ENCODE results near the gene LTB4R2. TPM values are rescaled to one million over a fixed set of nuclear protein-coding genes. Genes with fewer than 3 reads are reported as not detected.

LTB4R2 gene
- total RNA-seq, 1 experiment from 2014 or later = 12.9 TPM

DNA sequence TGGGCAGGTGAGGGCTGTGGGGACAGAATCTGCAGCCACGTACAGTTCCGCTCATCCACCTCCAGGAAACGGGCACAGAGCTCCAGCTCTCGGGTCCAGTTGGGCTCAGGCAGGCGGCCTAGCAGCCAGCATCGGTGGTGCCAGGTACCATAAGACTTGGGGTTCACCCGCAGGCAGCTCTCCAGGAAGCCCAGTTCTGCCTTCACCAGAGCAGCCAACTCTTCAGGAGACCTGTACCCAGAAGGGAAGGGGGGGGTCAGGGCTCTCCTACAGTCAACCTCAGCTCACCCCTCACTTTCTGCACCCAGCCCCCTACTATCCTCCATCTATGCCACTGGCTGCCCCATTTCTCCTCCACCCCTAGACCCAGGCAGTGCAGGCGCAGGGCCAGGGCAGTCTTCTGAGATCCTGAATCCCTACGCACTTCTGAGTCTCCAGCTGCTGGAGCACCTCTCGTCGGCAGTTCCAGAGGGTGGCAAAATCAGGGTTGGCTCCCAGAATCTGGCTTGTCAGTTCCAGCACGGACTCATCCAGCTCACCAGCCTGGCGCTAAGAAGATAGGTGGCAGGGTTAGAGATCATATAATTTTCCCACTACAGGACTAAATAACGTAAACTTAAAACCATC, 39.9 kb upstream of the LTB4R2 start (continued):
- TF ChIP-seq E2F1 (CRISPR knock-in tag; IDR thresholded peaks at IDR 0.05) = no peak
- TF ChIP-seq ETV6 (CRISPR knock-in tag; IDR thresholded peaks at IDR 0.05) = no peak
- TF ChIP-seq, protein P1, sequence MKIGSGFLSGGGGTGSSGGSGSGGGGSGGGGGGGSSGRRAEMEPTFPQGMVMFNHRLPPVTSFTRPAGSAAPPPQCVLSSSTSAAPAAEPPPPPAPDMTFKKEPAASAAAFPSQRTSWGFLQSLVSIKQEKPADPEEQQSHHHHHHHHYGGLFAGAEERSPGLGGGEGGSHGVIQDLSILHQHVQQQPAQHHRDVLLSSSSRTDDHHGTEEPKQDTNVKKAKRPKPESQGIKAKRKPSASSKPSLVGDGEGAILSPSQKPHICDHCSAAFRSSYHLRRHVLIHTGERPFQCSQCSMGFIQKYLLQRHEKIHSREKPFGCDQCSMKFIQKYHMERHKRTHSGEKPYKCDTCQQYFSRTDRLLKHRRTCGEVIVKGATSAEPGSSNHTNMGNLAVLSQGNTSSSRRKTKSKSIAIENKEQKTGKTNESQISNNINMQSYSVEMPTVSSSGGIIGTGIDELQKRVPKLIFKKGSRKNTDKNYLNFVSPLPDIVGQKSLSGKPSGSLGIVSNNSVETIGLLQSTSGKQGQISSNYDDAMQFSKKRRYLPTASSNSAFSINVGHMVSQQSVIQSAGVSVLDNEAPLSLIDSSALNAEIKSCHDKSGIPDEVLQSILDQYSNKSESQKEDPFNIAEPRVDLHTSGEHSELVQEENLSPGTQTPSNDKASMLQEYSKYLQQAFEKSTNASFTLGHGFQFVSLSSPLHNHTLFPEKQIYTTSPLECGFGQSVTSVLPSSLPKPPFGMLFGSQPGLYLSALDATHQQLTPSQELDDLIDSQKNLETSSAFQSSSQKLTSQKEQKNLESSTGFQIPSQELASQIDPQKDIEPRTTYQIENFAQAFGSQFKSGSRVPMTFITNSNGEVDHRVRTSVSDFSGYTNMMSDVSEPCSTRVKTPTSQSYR (CRISPR knock-in tag; IDR thresholded peaks at IDR 0.05) = no peak

DNA sequence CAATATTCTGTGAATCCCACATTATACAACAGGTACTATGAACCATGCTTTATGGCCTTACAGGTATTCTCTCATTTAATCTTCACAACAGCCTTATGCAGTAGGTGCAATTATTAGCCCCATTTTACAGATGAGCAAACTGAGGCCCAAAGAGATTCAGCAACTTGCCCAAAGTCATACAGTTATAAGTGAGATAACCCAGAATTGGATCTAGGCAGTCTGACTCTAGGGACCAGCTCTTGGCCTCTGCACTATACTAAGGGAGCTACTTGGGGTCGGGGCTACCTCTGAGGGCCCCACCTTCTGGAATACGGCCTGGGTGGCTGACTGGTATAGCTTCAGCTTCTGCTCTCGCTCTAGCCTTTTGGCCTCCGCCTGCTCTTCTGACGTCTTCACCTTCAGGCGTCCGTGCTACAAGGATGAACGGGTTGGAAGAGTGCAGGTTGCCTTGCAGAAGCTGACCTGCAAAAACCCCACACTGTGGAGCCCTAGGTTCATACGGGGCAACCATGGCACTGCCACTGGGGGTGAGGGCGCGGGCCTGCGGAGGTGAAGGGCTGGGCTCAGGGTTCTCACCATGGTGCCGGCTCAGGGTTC, 39.3 kb upstream of the LTB4R2 start:
- peak; percentile 64; the same call in 1 of the 2 replicates for TF ChIP-seq GTF2I (CRISPR knock-in tag; conservative IDR thresholded peaks at IDR 0.05)
- TF ChIP-seq SOX15 (CRISPR knock-in tag; IDR thresholded peaks at IDR 0.05) = no peak
- Mint-ChIP-seq H3K4me1 (peaks cover 16% of the 10 kb centered on the region), H3K9me3 (no peaks in the 10 kb centered on the region), H3K27me3 (ENCODE audit: low read depth) (no peaks in the 10 kb centered on the region), H3K27ac (peak overlapping the region; percentile 87), H3K4me3 (peak overlapping the region; percentile 72), H3K36me3 (peaks cover 4% of the 10 kb centered on the region; the same call in 1 of the 2 replicates)
- ChIA-PET POLR2A (interaction anchor here (0.5 to 1.5 kb wide), 12 partner anchors 8 to 143 kb away, joined by 3 to 20 read pairs (median 4); partner anchors contain the start of genes DHRS1, GMPR2, NEDD8 and NOP9), CTCF (interaction anchor here (0.6 to 5.8 kb wide), 22 partner anchors 8 to 1275 kb away, joined by 3 to 77 read pairs (median 6); partner anchors contain the start of genes CHMP4A, CIDEB, DHRS1 and IRF9)
- no peak for DNase-seq (ENCODE audit: low spot score)
- ATAC-seq = peak; percentile 12

GRCh38 chr14:24271134-24271833, 38.7 kb upstream of the LTB4R2 start, which contains the start of gene RABGGTA:
TSS of gene RABGGTA (minus strand) at chr14:24271597. CDS start at chr14:24271115, 482 bp downstream.
- peak; percentile 94 for ATAC-seq
- Mint-ChIP-seq H3K9me3 (no peaks in the 10 kb centered on the region), H3K27me3 (ENCODE audit: low read depth) (no peaks in the 10 kb centered on the region), H3K4me1 (peaks cover 16% of the 10 kb centered on the region), H3K36me3 (peaks cover 4% of the 10 kb centered on the region; the same call in 1 of the 2 replicates), H3K4me3 (peak within 1 kb of the TSS; percentile 72), H3K27ac (peak within 1 kb of the TSS; percentile 87)
- ChIA-PET CTCF (interaction anchor here (0.6 to 5.8 kb wide), 22 partner anchors 9 to 1276 kb away, joined by 3 to 77 read pairs (median 6); partner anchors contain the start of genes CHMP4A, CIDEB, DHRS1 and IRF9), POLR2A (interaction anchor here (0.5 to 1.5 kb wide), 16 partner anchors 9 to 144 kb away, joined by 3 to 20 read pairs (median 4); partner anchors contain the start of genes CHMP4A, DHRS1, GMPR2 and MDP1)
- peak; percentile 95 for DNase-seq (ENCODE audit: low spot score)
- TF ChIP-seq ZNF219 (CRISPR knock-in tag; IDR thresholded peaks at IDR 0.05; ENCODE audit: borderline replicate concordance) = peak; percentile 84; the same call in 1 of the 2 replicates
- peak; percentile 96 for TF ChIP-seq MAX (CRISPR knock-in tag; IDR thresholded peaks at IDR 0.05)
- TF ChIP-seq ATF1 (CRISPR knock-in tag; IDR thresholded peaks at IDR 0.05) = no peak
- TF ChIP-seq E2F4 (CRISPR knock-in tag; IDR thresholded peaks at IDR 0.05; ENCODE audit: borderline replicate concordance, low read depth) = 0 out of 2 replicates have a peak, but pooled peaks have one; percentile 62
- TF ChIP-seq ESRRA (CRISPR knock-in tag; IDR thresholded peaks at IDR 0.05; ENCODE audit: borderline replicate concordance) = peak; percentile 68; the same call in 1 of the 2 replicates
- TF ChIP-seq NFE2L1 (CRISPR knock-in tag; IDR thresholded peaks at IDR 0.05) = peak; percentile 86; the same call in 1 of the 2 replicates
- TF ChIP-seq SMAD3 (CRISPR knock-in tag; IDR thresholded peaks at IDR 0.05; ENCODE audit: borderline replicate concordance) = peak; percentile 85; the same call in 1 of the 2 replicates
- TF ChIP-seq ZNF263 (CRISPR knock-in tag; IDR thresholded peaks at IDR 0.05; ENCODE audit: low read depth) = 0 out of 2 replicates have a peak, but pooled peaks have one; percentile 25
- peak; percentile 78; the same call in 1 of the 2 replicates for TF ChIP-seq ZNF232 (CRISPR knock-in tag; IDR thresholded peaks at IDR 0.05)
- 0 out of 2 replicates have a peak, but pooled peaks have one; percentile 56 for TF ChIP-seq ELF4 (CRISPR knock-in tag; IDR thresholded peaks at IDR 0.05; ENCODE audit: low read depth)
- TF ChIP-seq PRRX2 (CRISPR knock-in tag; IDR thresholded peaks at IDR 0.05) = no peak
- TF ChIP-seq FOXP4 (CRISPR knock-in tag; IDR thresholded peaks at IDR 0.05) = peak; percentile 81; the same call in 1 of the 2 replicates
- TF ChIP-seq, protein P2, sequence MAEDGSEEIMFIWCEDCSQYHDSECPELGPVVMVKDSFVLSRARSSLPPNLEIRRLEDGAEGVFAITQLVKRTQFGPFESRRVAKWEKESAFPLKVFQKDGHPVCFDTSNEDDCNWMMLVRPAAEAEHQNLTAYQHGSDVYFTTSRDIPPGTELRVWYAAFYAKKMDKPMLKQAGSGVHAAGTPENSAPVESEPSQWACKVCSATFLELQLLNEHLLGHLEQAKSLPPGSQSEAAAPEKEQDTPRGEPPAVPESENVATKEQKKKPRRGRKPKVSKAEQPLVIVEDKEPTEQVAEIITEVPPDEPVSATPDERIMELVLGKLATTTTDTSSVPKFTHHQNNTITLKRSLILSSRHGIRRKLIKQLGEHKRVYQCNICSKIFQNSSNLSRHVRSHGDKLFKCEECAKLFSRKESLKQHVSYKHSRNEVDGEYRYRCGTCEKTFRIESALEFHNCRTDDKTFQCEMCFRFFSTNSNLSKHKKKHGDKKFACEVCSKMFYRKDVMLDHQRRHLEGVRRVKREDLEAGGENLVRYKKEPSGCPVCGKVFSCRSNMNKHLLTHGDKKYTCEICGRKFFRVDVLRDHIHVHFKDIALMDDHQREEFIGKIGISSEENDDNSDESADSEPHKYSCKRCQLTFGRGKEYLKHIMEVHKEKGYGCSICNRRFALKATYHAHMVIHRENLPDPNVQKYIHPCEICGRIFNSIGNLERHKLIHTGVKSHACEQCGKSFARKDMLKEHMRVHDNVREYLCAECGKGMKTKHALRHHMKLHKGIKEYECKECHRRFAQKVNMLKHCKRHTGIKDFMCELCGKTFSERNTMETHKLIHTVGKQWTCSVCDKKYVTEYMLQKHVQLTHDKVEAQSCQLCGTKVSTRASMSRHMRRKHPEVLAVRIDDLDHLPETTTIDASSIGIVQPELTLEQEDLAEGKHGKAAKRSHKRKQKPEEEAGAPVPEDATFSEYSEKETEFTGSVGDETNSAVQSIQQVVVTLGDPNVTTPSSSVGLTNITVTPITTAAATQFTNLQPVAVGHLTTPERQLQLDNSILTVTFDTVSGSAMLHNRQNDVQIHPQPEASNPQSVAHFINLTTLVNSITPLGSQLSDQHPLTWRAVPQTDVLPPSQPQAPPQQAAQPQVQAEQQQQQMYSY (CRISPR knock-in tag; IDR thresholded peaks at IDR 0.05) = peak; percentile 48

Measured in WTC11 (cell line).